Left ventricle myocardium inferior (tissue), 1 donor: ENCODE data around the gene MIS12. TPM values are rescaled to one million over a fixed set of nuclear protein-coding genes. Genes with fewer than 3 reads are reported as not detected.

Experiments
- DNase-seq: peaks from one replicate; pipeline ENCODE4 v3.0.0-alpha.2; 2020
- H3K27ac ChIP-seq: fragments of 200-600 bp; replicated peaks from 2 replicates; pipeline ENCODE4 v1.8.0; 2021
- H3K27me3 ChIP-seq: fragments of 200-600 bp; 2 replicates; pipeline ENCODE4 v1.8.0; 2021; ENCODE audit warnings: low read depth
- H3K36me3 ChIP-seq: fragments of 200-600 bp; 2 replicates; pipeline ENCODE4 v1.8.0; 2021
- H3K4me1 ChIP-seq: fragments of 200-600 bp; 2 replicates; pipeline ENCODE4 v1.8.0; 2021
- H3K4me3 ChIP-seq: fragments of 200-600 bp; 2 replicates; pipeline ENCODE4 v1.8.0; 2021; ENCODE audit warnings: mild to moderate bottlenecking, moderate library complexity
- H3K9me3 ChIP-seq: fragments of 200-600 bp; replicated peaks from 2 replicates; pipeline ENCODE4 v1.8.0; 2021
- CTCF ChIP-seq: fragments of 200-600 bp; IDR thresholded peaks from 2 replicates; pipeline ENCODE4 v1.8.0; 2021; ENCODE audit warnings: antibody characterized with exemption, mild to moderate bottlenecking, borderline replicate concordance
- intact Hi-C: fragments of 100-400 bp; cut with micrococcal nuclease; formaldehyde crosslinking; loops from one replicate; pipeline ENCODE4 v1.11.0; 2022
- total RNA-seq: library from RNA; stranded (reverse); fragmentation: NEBNext Ultra II Directional; extraction: Animal tissue kit (Norgen Biotek cat#: 25700); gene quantifications from one replicate; pipeline ENCODE4 v1.2.1, GENCODE V29; 2021
- donor health status: DM: no; HTN: yes; CAD: no; lungs with severe emphysema.

MIS12 gene
- total RNA-seq, 1 donor from 2014 or later, result 10.1 TPM

- no peak overlapping the region for H3K27ac ChIP-seq
- no peaks in the 10 kb centered on the region for H3K9me3 ChIP-seq
- H3K4me1 ChIP-seq, result peaks cover 17% of the 10 kb centered on the region
- H3K4me3 ChIP-seq, result peak overlapping the region; percentile 69
- peaks cover 7% of the 10 kb centered on the region for H3K36me3 ChIP-seq
- peaks cover 38% of the 10 kb centered on the region for H3K27me3 ChIP-seq
- peak; percentile 51 for DNase-seq
- TF ChIP-seq CTCF, result no peak
- intact Hi-C loops, result no loop called here
These were observed 14.4 kb downstream of the MIS12 start for GRCh38 chr17:5500589-5501391.

GRCh38 chr17:5501685-5502084 is 15.3 kb downstream of the MIS12 start:
- H3K27ac ChIP-seq, result no peak overlapping the region
- TF ChIP-seq CTCF, result no peak
- H3K9me3 ChIP-seq, result no peaks in the 10 kb centered on the region
- no peak for DNase-seq
- H3K36me3 ChIP-seq, result peaks cover 7% of the 10 kb centered on the region
- H3K4me1 ChIP-seq, result peaks cover 17% of the 10 kb centered on the region
- intact Hi-C loops, result no loop called here
- H3K4me3 ChIP-seq, result no peak overlapping the region
- H3K27me3 ChIP-seq, result peaks cover 38% of the 10 kb centered on the region

- H3K27me3 ChIP-seq, result peaks cover 38% of the 10 kb centered on the region
- H3K27ac ChIP-seq, result no peak overlapping the region
- DNase-seq, result no peak
- H3K36me3 ChIP-seq, result peaks cover 7% of the 10 kb centered on the region
- no peak for TF ChIP-seq CTCF
- intact Hi-C loops, result no loop called here
- H3K4me3 ChIP-seq, result no peak overlapping the region
- peaks cover 17% of the 10 kb centered on the region for H3K4me1 ChIP-seq
- no peaks in the 10 kb centered on the region for H3K9me3 ChIP-seq
These were observed 16.2 kb downstream of the MIS12 start for GRCh38 chr17:5502552-5502951.

GRCh38 chr17:5506307-5506706 is 19.9 kb downstream of the MIS12 start:
- Histone ChIP-seq H3K4me1 (no peaks in the 10 kb centered on the region), H3K4me3 (no peak overlapping the region), H3K27ac (no peak overlapping the region), H3K9me3 (no peaks in the 10 kb centered on the region), H3K27me3 (peaks cover 8% of the 10 kb centered on the region), H3K36me3 (peaks cover 7% of the 10 kb centered on the region)
- DNase-seq, result no peak
- TF ChIP-seq CTCF, result no peak
- intact Hi-C loops, result no loop called here

- Histone ChIP-seq H3K27ac (no peak overlapping the region), H3K4me1 (no peaks in the 10 kb centered on the region), H3K27me3 (no peaks in the 10 kb centered on the region), H3K9me3 (no peaks in the 10 kb centered on the region), H3K36me3 (peaks cover 10% of the 10 kb centered on the region), H3K4me3 (no peak overlapping the region)
- intact Hi-C loops, result no loop called here
- no peak for TF ChIP-seq CTCF
- no peak for DNase-seq
These were observed 22.4 kb downstream of the MIS12 start for GRCh38 chr17:5508810-5509209.
